ENCODE data around the gene TFRC. TPM values are rescaled to one million over a fixed set of nuclear protein-coding genes. Genes with fewer than 3 reads are reported as not detected.

TFRC gene
- total RNA-seq, 1 experiment from 2014 or later: 261 TPM

DNA sequence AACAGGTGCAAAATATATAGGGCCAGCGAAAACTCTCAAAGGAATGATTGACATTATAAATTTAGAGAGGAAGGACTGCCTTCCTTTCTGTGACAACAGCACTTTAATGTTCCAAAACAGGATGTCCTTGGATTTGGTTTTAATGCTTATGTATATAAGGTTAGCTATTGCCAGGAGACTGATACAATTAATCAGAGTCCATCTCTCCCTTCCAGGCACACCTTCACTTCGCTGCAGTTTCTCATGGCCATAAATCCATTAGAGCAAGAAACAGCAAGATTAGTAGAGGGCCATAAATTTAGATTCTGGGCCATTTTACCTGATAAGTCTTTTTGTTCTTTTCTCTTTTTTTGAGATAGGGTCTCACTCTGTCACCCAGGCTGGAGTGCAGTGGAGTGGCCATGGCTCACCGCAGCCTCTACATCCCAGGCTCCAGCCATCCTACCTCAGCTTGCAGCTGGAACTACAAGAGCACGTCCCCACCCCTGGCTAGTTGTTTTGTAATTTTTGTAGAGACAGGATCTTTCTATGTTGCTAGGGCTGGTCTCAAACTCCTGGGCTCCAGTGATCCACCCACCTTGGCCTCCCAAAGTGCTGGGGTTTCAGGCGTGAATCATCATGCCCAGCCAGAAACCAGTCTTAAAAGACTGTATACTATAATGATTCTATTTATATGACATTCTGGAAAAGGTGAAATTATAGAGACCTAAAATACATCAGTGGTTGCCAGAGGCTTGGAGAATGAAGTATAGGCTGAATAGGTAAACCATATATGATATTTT is 15.7 kb upstream of the TFRC start (continued):
- TF ChIP-seq CEBPB (IDR thresholded peaks at IDR 0.05; ENCODE audit: low read depth) (no peak), RAD21 (IDR thresholded peaks at IDR 0.05; ENCODE audit: low read depth) (no peak), FOSL1 (IDR thresholded peaks at IDR 0.05; ENCODE audit: low read depth) (no peak), SRF (IDR thresholded peaks at IDR 0.05; ENCODE audit: low read depth) (no peak), ZNF274 (IDR thresholded peaks at IDR 0.05; ENCODE audit: low read depth, low read length) (no peak), ZFX (IDR thresholded peaks at IDR 0.05) (no peak), POLR2A (IDR thresholded peaks at IDR 0.05; ENCODE audit: borderline replicate concordance, extremely low read depth, insufficient read depth, insufficient read length) (no peak), TCF7L2 (IDR thresholded peaks at IDR 0.05; ENCODE audit: borderline replicate concordance, extremely low read depth, insufficient read depth, insufficient read length) (no peak), JUND (IDR thresholded peaks at IDR 0.05) (no peak), EGR1 (IDR thresholded peaks at IDR 0.05; ENCODE audit: low read depth) (no peak), EZH2 (IDR thresholded peaks at IDR 0.05) (no peak)

DNA sequence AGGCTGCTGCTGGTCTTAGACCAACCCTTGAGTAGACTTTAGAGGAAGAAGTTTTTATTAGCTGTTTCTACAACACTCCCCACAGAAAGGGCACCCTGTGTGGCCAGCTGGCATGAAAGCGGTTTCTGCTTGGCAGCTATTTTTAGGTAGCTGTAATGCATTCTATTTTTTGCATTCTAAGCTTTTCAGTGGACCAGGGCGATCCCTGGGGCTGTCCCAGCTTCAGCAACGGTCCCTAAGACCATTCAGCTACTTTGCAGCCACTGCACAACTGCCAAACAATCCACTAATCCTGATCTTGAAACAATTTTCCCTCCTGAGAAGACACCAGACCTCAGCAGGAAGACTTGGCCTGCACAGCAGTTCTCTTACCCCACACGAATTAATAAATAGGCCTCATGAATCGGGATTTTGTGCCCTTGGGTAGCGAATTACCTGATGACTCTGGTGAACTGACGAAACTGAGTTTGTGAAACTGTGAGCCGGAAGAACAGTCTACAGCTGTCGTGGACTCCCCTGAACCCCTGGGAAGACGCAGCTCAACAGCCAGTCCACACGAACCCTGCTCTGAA is 14.6 kb upstream of the TFRC start:
- no TSS peak for BruUV-seq (replicated peaks)
- ATAC-seq: no peak
- no peaks in the 10 kb centered on the region; a peak in 1 of 4 replicates for H3K4me1 ChIP-seq (ENCODE audit: control insufficient read depth in 1 of 2, insufficient read depth in 2 of 2, low read length in 2 of 2)
- H3K36me3 ChIP-seq (ENCODE audit: control insufficient read depth in 1 of 2, insufficient read depth in 2 of 2, low read length in 2 of 2): no peaks in the 10 kb centered on the region
- no peaks in the 10 kb centered on the region for H3K79me2 ChIP-seq (ENCODE audit: insufficient read depth, low read length)
- H3K9ac ChIP-seq (ENCODE audit: low read length): no peak overlapping the region
- TF ChIP-seq, protein P1, sequence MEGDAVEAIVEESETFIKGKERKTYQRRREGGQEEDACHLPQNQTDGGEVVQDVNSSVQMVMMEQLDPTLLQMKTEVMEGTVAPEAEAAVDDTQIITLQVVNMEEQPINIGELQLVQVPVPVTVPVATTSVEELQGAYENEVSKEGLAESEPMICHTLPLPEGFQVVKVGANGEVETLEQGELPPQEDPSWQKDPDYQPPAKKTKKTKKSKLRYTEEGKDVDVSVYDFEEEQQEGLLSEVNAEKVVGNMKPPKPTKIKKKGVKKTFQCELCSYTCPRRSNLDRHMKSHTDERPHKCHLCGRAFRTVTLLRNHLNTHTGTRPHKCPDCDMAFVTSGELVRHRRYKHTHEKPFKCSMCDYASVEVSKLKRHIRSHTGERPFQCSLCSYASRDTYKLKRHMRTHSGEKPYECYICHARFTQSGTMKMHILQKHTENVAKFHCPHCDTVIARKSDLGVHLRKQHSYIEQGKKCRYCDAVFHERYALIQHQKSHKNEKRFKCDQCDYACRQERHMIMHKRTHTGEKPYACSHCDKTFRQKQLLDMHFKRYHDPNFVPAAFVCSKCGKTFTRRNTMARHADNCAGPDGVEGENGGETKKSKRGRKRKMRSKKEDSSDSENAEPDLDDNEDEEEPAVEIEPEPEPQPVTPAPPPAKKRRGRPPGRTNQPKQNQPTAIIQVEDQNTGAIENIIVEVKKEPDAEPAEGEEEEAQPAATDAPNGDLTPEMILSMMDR (IDR thresholded peaks at IDR 0.05 in 2 of 3, conservative IDR thresholded peaks at IDR 0.05 in 1 of 3; ENCODE audit: borderline replicate concordance in 1 of 3, insufficient read depth in 1 of 3, low read depth in 2 of 3, low read length in 2 of 3): no peak
- TF ChIP-seq, protein P2, sequence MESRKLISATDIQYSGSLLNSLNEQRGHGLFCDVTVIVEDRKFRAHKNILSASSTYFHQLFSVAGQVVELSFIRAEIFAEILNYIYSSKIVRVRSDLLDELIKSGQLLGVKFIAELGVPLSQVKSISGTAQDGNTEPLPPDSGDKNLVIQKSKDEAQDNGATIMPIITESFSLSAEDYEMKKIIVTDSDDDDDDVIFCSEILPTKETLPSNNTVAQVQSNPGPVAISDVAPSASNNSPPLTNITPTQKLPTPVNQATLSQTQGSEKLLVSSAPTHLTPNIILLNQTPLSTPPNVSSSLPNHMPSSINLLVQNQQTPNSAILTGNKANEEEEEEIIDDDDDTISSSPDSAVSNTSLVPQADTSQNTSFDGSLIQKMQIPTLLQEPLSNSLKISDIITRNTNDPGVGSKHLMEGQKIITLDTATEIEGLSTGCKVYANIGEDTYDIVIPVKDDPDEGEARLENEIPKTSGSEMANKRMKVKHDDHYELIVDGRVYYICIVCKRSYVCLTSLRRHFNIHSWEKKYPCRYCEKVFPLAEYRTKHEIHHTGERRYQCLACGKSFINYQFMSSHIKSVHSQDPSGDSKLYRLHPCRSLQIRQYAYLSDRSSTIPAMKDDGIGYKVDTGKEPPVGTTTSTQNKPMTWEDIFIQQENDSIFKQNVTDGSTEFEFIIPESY (IDR thresholded peaks at IDR 0.05; ENCODE audit: extremely low read depth, insufficient replicate concordance, low read length): no peak
- no peak for DNase-seq (ENCODE audit: low read depth, low spot score)
- H3K27ac ChIP-seq (ENCODE audit: low read depth, low read length): no peak overlapping the region
- H3K4me2 ChIP-seq (ENCODE audit: low read length): no peak overlapping the region
- no peak overlapping the region for H3K4me3 ChIP-seq (replicated peaks in 1 of 2; ENCODE audit: low read depth in 1 of 2, low read length in 2 of 2)
- ChIA-PET CTCF (interaction anchor here (1.2 kb wide), 1 partner anchor 22 kb away, joined by 4 read pairs; no protein-coding TSS in a partner anchor), RAD21 (ENCODE audit: low non-redundant PET in 1 of 2, low total read pairs in 2 of 2, uncharacterized antibody in 2 of 2, unreplicated experiment in 2 of 2) (no interaction called here), POLR2A (no interaction called here)
- H3K9me3 ChIP-seq (ENCODE audit: control insufficient read depth in 1 of 2, insufficient read depth in 1 of 2, low read depth in 1 of 2, low read length in 2 of 2): no peaks in the 10 kb centered on the region
- intact Hi-C loops (cut with micrococcal nuclease): no loop called here
- H2AFZ ChIP-seq (ENCODE audit: low read depth, low read length, poor library complexity, severe bottlenecking): no peak overlapping the region
- no peaks in the 10 kb centered on the region for H3K27me3 ChIP-seq (ENCODE audit: insufficient read depth, low read length)
- no peaks in the 10 kb centered on the region for H3K9me2 ChIP-seq (ENCODE audit: insufficient read depth)
- no peaks in the 10 kb centered on the region for H4K20me1 ChIP-seq (ENCODE audit: insufficient read depth)
